ENCODE results near the gene NKAPL. TPM values are rescaled to one million over a fixed set of nuclear protein-coding genes. Genes with fewer than 3 reads are reported as not detected.

NKAPL gene
- total RNA-seq (2022; extraction: Qiagen RNA extraction; ENCODE audit: low read depth): not detected in 5 replicates

GRCh38 chr6:28258877-28259777, at the start of gene NKAPL:
TSS of gene NKAPL (plus strand) at chr6:28259297. CDS start at chr6:28259372, 75 bp downstream.

GRCh38 chr6:28225056-28225834, 33.9 kb upstream of the NKAPL start, which contains the start of gene ZSCAN9:
TSS of gene ZSCAN9 (plus strand) at chr6:28225275. CDS start at chr6:28227085, 1,810 bp downstream.

GRCh38 chr6:28252009-28252975, 6.8 kb upstream of the NKAPL start, which contains the start of gene ZKSCAN4:
TSS of gene ZKSCAN4 (minus strand) at chr6:28252269. CDS start at chr6:28251980, 289 bp downstream.

DNA sequence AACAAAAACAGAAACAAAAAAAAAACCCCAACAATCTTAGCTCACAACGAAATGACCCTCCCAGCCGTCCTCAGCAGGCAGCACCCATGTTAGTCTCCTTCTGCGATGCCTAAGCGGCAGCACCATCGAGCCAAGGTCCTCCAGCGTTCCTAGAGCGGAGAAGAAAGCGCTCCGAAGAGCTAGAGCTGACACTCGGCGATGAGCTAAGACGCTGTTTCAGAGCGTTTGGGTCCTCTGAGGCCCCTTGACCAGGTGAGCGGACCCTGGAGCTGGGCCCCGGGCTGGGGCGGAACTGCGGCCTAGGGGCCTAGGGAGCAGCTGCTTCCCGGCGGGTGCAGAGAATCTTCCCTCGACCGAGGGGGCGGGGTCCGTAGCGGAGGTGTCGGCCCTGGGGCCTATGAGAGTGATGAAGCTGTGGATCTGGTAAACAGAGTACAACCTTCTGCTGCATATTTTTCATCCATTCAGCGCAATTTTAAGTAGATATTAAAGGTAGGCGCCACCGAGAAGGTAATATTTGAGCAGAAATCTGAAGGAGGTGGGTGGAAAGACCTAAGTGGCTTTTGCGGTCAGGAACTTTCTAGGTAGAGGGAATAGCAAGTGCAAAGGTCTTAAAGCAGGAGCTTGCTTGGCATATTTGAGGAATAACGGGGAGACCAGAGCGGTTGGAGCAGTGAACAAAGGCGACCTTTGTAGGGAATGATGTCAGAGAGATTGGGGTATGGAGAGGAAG, 8.0 kb downstream of the NKAPL start, which contains the start of gene ZSCAN26:
Gene ZSCAN26 (plus strand): TSS at position 182 of the 733 bp plus-strand sequence. CDS start 4,777 bp downstream, outside the sequence.

DNA sequence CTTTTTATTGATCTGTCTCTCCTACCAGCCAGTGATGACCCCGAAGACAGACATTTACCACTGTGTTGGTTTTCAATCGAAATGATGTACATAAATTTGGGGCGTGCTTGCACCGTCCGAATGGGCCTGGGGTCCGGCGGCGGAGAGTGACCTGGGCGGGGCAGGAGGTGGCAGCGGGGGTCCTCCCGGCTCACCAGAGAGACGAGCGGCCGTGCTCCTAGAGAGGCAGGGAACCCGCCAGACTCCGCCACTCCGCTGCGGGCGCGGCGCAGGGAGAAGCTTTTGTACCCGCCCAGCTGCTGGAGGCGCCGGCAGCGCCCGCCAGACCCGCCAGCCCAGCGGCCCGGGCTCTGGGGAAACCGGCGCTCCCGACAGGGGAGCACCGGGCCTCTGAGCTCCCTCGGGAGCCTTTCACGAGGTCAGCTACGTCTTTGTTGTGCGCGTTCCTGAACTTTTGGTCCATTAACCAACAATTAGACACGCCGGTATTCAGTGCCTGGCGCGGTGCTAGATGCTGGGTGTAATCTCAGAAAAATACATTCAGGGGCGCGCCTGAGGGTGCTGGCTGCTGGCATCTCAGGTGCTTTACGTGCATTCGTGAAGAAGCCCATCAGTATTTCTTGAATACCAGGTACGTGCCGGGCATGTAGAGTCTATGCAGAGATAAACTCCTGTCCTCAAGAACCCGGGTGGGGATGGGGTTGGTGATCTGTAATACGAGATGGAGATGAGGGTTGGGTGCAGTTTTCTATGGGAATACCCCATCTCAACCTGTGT, 22.4 kb downstream of the NKAPL start, which contains the start of gene PGBD1:
Gene PGBD1 (plus strand): TSS at position 285 of the 777 bp plus-strand sequence. CDS start 2,242 bp downstream, outside the sequence.

Other genes with a start within 250 kb of the NKAPL start
- 0.93 to 1.2 TPM (median 1.0 TPM) in 5 replicates for gene ZNF165, start 178.7 kb upstream of the NKAPL start, total RNA-seq (2022; extraction: Qiagen RNA extraction; ENCODE audit: low read depth)
- gene ZSCAN16, start 134.7 kb upstream of the NKAPL start, total RNA-seq (2022; extraction: Qiagen RNA extraction; ENCODE audit: low read depth): 4.0 to 4.8 TPM (median 4.2 TPM) in 5 replicates
- 4.6 to 7.3 TPM (median 6.5 TPM) in 5 replicates for gene ZKSCAN8, start 117.4 kb upstream of the NKAPL start, total RNA-seq (2022; extraction: Qiagen RNA extraction; ENCODE audit: low read depth)
- 7.1 to 8.7 TPM (median 7.9 TPM) in 5 replicates for gene ZSCAN9, start 34.0 kb upstream of the NKAPL start, total RNA-seq (2022; extraction: Qiagen RNA extraction; ENCODE audit: low read depth)
- gene ZKSCAN4, start 7.0 kb upstream of the NKAPL start, total RNA-seq (2022; extraction: Qiagen RNA extraction; ENCODE audit: low read depth): 2.3 to 2.7 TPM (median 2.7 TPM) in 5 replicates
- gene ZSCAN26, start 7.8 kb downstream of the NKAPL start, total RNA-seq (2022; extraction: Qiagen RNA extraction; ENCODE audit: low read depth): 5.0 to 7.7 TPM (median 6.5 TPM) in 5 replicates
- 3.9 to 5.8 TPM (median 5.0 TPM) in 5 replicates for gene PGBD1, start 22.3 kb downstream of the NKAPL start, total RNA-seq (2022; extraction: Qiagen RNA extraction; ENCODE audit: low read depth)
- 1.6 to 2.8 TPM (median 2.2 TPM) in 5 replicates for gene ZSCAN31, start 76.9 kb downstream of the NKAPL start, total RNA-seq (2022; extraction: Qiagen RNA extraction; ENCODE audit: low read depth)
- 1.3 to 2.0 TPM (median 1.8 TPM) in 5 replicates for gene ZKSCAN3, start 90.7 kb downstream of the NKAPL start, total RNA-seq (2022; extraction: Qiagen RNA extraction; ENCODE audit: low read depth)
- gene ZSCAN12, start 140.4 kb downstream of the NKAPL start, total RNA-seq (2022; extraction: Qiagen RNA extraction; ENCODE audit: low read depth): 1.5 to 1.9 TPM (median 1.8 TPM) in 5 replicates
- not detected in 5 replicates for gene ZSCAN23, start 184.2 kb downstream of the NKAPL start, total RNA-seq (2022; extraction: Qiagen RNA extraction; ENCODE audit: low read depth)